ENCODE data around the gene CCSAP.

GRCh38 chr1:229309684-229310083 lies 33.2 kb downstream of the CCSAP start:
- TF ChIP-seq CTCF (IDR thresholded peaks at IDR 0.05) (no peak), ZFX (IDR thresholded peaks at IDR 0.05; ENCODE audit: borderline replicate concordance) (no peak)

All from 22Rv1 (cell line).